HG02610 (cell line): ENCODE results near the gene OXTR.

Experiments used
- ATAC-seq: cut with Tn5 transposase; IDR thresholded peaks from one replicate; pipeline ENCODE4 v1.9.1; 2021; ENCODE audit warnings: mild to moderate bottlenecking, moderate library complexity; ENCODE audit not compliant: unreplicated experiment

The OXTR gene

GRCh38 chr3:8713901-8714759 lies 55.3 kb downstream of the OXTR start:
- ATAC-seq = no peak

GRCh38 chr3:8712908-8713255 lies 56.5 kb downstream of the OXTR start:
- no peak for ATAC-seq

GRCh38 chr3:8712045-8712907 lies 57.1 kb downstream of the OXTR start:
- no peak for ATAC-seq

- ATAC-seq = no peak
Observed at GRCh38 chr3:8709801-8710507, 59.5 kb downstream of the OXTR start.

- ATAC-seq = no peak
Observed at GRCh38 chr3:8709287-8709686, 60.1 kb downstream of the OXTR start.

GRCh38 chr3:8705575-8705974 lies 63.8 kb downstream of the OXTR start:
- ATAC-seq = no peak

GRCh38 chr3:8702560-8702959 lies 66.9 kb downstream of the OXTR start:
- no peak for ATAC-seq
